Brain pericyte (primary cell): ENCODE measurements around the gene NECAP2.
"Not testable (repeated sequence)": the region's sequence is repeated elsewhere in the genome, so short reads cannot be mapped to it uniquely, and the experiment has no call there.

Experiments used
- DNase-seq: peaks from one replicate; pipeline ENCODE4 v3.0.0-alpha.2; 2012; ENCODE audit warnings: low read depth, low spot score

Gene NECAP2

DNA sequence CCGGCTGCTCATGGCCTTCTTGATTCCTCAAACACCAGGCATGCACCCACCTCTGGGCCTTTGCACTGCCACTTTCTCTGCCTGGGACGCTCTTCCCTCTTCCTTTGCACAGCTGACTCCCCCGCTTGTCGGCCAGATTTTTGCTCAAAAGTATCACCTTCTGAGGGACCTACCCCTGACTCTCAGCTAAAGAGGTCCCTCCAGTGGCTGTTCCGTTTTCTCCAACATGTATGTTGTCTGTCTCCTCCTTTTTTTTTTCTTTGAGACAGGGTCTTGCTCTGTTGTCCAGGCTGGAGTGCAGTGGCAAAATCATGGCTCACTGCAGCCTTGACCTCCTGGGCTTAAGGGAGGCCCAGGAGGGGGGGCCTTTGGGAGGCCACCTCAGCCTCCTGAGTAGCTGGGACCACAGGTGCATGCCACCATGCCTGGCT, 57.0 kb downstream of the NECAP2 start:
- DNase-seq: not testable (repeated sequence)

DNA sequence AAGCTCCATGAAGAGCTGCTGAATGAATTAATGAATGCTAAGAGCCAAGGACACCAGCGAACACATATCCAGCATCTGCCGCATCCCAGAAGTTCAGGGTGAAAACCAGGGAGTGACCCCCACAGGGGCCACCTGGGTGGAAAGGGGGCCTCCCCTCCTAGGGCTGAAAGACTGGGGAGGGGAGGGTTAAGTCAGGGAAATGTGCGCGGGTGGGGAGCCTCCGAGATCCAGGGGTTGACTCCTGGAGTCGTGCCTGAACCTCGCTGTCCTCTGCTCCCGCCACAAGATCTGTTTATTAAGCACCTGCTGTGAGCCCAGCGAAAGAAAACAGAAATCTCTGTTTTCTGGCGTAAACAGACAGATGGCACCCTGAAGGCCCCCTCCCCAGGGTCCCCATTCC, 57.5 kb downstream of the NECAP2 start:
- DNase-seq: not testable (repeated sequence)

DNA sequence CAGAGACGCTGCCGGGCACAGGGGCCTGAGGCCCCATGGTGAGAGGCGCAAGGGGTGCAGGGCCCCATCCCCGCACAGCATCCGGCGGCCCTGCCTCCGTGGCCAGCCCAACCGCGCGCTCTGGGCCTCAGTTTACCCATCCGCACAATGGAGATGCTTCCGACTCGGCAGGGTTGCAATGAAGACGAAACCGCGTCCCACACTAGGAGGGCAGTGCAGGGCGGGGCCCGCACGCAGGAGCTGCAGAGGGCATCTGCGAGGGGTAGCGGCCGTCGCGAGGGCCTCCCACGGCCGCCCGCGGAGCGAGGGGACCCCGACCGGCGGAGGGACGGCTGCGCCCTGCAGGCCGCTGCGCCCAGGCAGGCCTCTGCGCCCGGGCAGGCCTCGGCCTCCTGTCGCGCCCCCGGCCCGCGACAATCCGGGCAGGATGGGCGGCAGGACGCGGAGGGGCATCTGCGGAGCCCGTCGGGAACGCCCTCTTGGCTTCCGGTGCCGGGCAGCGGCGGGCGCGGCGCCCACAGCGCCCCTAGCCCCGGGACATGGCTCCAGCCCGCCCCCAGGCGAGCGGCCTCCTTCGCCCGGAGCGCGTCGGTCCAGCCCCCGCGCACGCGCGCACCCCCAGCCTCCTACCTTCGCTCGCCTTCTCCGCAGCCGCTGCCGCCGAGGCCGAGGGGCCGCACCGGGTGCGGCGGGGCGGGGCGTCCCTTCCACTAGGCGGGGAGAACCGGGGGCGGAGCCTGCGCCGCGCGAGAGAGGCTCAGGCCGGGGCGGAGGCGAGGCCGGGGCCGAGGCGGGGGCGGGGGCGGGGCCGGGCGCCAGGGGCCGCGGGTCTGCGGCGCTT, 58.3 kb downstream of the NECAP2 start:
- DNase-seq: peak; percentile 57

DNA sequence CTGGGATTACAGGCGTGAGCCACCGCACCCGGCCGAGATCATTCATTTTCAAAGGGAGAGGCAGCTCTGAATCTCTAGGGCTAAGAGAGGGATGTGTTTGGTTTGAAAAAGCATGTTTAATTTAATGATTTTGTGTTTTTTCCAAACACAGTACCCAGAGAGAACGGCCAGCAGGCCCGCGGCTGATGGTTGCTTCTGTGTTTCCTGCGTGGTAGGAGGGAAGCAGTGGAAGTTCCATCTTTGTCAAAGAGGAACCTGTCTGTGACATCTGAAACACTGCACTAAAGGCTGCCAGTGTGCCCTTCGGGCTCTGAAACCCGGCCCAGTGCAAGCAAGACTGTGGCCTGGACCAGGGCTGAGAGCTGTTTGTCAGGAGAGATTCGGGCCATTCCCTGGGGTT, 59.9 kb downstream of the NECAP2 start:
- not testable (repeated sequence) for DNase-seq

DNA sequence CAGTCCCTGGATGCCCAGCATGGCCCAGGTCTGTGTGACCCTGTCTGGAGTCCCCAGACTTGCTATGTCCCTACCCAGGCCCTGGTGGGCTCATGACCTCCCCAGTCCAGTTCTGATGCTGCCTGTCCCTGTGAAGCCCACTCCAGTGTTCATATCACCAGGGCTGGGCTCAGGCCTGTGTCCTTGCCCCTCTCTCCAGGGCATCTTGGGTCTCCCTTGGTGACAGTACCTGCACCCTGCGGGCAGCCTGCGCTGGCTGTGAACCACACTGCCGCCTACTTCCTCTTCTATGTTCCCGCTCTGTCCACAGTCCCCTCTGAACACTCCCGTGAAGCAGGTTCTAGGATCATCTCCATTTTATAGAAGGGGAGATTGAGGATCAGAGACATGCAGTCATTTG, 60.5 kb downstream of the NECAP2 start:
- DNase-seq: not testable (repeated sequence)

DNA sequence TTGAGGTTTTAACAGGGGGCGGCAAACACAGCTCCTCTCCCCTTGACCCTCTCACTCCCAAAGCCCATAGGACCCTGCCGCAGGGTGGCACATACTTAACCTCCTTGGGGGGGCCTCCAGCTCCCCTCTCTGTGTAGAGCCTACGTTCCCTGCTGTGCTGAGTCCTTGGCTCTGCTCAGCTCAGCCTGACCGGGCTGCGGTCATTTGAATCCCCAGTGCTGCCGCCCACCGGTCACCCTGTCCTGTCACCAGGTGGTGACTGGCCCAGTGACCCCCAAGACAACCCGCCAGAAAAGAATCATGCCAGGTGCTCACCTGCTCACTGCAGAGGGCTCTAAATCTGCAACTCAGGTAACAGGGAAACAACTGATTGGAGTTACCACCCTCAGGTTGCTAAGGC, 60.9 kb downstream of the NECAP2 start:
- not testable (repeated sequence) for DNase-seq

DNA sequence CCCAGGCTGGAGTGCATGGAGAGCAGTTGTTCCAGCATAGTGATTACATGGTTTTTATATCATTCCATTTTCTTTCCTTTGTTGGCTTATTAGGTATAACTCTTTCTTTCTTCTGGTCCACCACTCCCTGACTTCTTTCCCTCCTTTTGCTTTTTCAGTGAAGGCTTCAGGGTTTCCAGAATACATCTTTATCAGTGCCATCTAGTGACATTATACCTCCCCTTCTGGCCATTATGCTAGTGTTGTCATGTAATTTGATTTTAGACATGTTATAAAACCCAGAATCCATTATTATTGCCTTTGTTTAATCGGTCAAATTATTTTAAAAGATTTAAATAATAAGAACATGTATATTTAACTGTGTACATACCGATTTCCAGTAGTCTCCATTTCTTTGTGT, 63.0 kb downstream of the NECAP2 start:
- DNase-seq: no peak

DNA sequence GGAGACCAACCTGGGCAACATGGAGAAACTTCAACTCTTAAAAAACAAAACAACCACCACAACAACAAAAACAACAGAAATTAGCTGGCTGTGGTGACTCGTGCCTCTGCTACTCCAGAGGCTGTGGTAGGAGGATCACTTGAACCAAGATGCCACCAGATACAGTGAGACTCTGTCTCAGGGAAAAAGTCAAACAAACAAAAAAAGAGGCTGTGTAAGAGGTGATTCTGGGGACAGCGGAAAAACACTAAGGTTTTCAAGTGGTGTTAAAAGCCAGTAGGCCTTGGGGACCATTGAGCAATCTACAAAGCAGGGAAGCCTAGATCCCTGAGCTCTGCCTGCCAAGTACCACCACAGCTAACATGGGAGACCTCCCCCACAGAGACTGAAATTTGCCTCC, 65.3 kb downstream of the NECAP2 start:
- DNase-seq: not testable (repeated sequence)

DNA sequence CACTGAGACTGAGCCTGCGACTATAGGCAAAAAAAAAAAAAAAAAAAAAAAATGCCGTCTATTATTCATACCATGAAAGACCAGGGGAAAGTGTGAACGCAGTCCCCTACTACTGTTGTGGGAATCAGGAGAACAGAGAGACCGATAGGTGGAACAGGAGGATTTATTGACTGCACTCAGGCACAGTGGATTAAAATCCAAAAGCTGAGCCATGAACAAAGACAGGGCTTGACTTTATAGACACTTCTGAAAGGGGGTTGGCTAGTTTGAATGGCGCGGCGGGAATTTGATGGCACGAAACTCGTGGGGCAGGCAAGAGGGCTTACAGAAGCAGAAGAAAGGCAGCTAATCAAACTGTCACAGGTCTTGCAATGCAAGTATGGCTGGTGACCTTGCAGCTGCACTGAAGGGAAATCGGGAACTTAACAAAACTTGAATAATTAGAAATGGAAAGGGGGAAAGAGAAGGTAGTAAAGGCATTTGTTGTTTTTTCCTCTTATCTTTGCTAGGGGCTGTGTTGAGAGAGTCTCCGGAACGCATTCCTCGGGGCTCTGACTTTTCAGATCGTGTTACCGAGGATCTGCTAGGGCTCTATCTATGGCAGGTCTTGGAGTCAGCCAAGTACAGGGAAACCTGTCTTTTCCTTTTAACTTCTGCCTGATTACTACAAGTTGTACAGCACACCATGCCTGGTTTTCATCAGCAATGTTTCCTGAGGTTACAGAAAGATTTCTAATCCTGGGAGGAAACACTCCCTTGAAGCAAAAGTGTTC, 66.0 kb downstream of the NECAP2 start:
- DNase-seq: not testable (repeated sequence)

DNA sequence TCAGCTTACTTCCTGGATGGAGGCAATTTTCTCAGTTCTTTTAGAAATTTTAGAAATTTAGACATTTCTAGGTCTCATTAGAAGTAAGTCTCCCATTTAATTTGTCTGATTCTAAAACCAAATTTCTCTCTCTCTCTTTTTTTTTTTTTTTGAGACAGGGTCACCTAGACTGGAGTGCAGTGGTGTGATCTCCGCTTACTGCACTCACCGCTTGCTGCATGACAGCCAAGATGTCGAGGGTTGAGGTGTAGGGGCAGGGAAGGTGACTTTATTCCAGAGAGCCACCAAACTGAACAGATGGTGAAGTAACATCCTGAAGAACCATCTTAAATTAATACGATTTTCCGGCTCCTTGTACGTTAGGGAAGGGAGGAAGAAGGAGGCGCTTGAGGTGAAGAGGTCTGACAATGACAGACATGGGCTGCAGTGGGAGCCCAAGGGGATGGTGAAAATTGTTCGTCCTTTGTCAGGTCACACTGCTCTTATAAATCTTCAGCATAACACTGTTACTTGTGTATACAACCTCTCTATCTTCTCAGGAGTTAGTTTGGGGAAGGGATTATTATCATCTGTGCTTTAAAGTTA, 68.4 kb downstream of the NECAP2 start:
- DNase-seq: not testable (repeated sequence)
